ENCODE results near the gene MSX1. TPM values are rescaled to one million over a fixed set of nuclear protein-coding genes. Genes with fewer than 3 reads are reported as not detected.

MSX1 gene
- total RNA-seq, 1 experiment from 2014 or later, result 59.9 TPM

- intact Hi-C loops (cut with micrococcal nuclease), result no loop called here
- Histone ChIP-seq H3K36me3 (ENCODE audit: control insufficient read depth in 1 of 2, insufficient read depth in 2 of 2, low read length in 2 of 2) (no peaks in the 10 kb centered on the region), H3K4me1 (ENCODE audit: control insufficient read depth in 1 of 2, insufficient read depth in 2 of 2, low read length in 2 of 2) (peaks cover 0 to 11% of the 10 kb centered on the region in 2 experiments; a peak in 1 of 4 replicates), H3K4me3 (replicated peaks in 1 of 2; ENCODE audit: low read depth in 1 of 2, low read length in 2 of 2) (no peak overlapping the region), H3K9me3 (ENCODE audit: control insufficient read depth in 1 of 2, insufficient read depth in 1 of 2, low read depth in 1 of 2, low read length in 2 of 2) (no peaks in the 10 kb centered on the region), H3K27ac (ENCODE audit: low read depth, low read length) (no peak overlapping the region), H3K79me2 (ENCODE audit: insufficient read depth, low read length) (no peaks in the 10 kb centered on the region), H3K4me2 (ENCODE audit: low read length) (no peak overlapping the region), H2AFZ (ENCODE audit: low read depth, low read length, poor library complexity, severe bottlenecking) (no peak overlapping the region), H3K9me2 (ENCODE audit: insufficient read depth) (no peaks in the 10 kb centered on the region), H3K27me3 (ENCODE audit: insufficient read depth, low read length) (no peaks in the 10 kb centered on the region), H3K9ac (ENCODE audit: low read length) (no peak overlapping the region), H4K20me1 (ENCODE audit: insufficient read depth) (no peaks in the 10 kb centered on the region)
- no peak for DNase-seq (ENCODE audit: low read depth, low spot score)
- RAD21 ChIA-PET (ENCODE audit: low non-redundant PET in 1 of 2, low total read pairs in 2 of 2, uncharacterized antibody in 2 of 2, unreplicated experiment in 2 of 2), result no interaction called here
- TF ChIP-seq EZH2phosphoT487 (IDR thresholded peaks at IDR 0.05; ENCODE audit: borderline replicate concordance) (no peak), CEBPB (IDR thresholded peaks at IDR 0.05; ENCODE audit: low read depth) (0 out of 2 replicates have a peak, but pooled peaks have one; percentile 35), ZNF274 (IDR thresholded peaks at IDR 0.05; ENCODE audit: low read depth, low read length) (no peak)
- no peak for ATAC-seq
- CTCF ChIA-PET, result no interaction called here
- BruUV-seq (replicated peaks), result no TSS peak
- POLR2A ChIA-PET, result no interaction called here
Measured at GRCh38 chr4:4881432-4881831, 22.0 kb downstream of the MSX1 start.

GRCh38 chr4:4884611-4885010 is 25.1 kb downstream of the MSX1 start:
- Histone ChIP-seq H3K4me1 (ENCODE audit: control insufficient read depth in 1 of 2, insufficient read depth in 2 of 2, low read length in 2 of 2) (peaks cover 0 to 11% of the 10 kb centered on the region in 2 experiments; a peak in 1 of 4 replicates), H3K9me3 (ENCODE audit: control insufficient read depth in 1 of 2, insufficient read depth in 1 of 2, low read depth in 1 of 2, low read length in 2 of 2) (no peaks in the 10 kb centered on the region), H3K4me2 (ENCODE audit: low read length) (no peak overlapping the region), H4K20me1 (ENCODE audit: insufficient read depth) (no peaks in the 10 kb centered on the region), H3K4me3 (replicated peaks in 1 of 2; ENCODE audit: low read depth in 1 of 2, low read length in 2 of 2) (no peak overlapping the region), H3K27me3 (ENCODE audit: insufficient read depth, low read length) (peaks cover 5% of the 10 kb centered on the region; the same call in 1 of the 2 replicates), H3K27ac (ENCODE audit: low read depth, low read length) (no peak overlapping the region), H3K79me2 (ENCODE audit: insufficient read depth, low read length) (no peaks in the 10 kb centered on the region), H3K9me2 (ENCODE audit: insufficient read depth) (no peaks in the 10 kb centered on the region), H3K36me3 (ENCODE audit: control insufficient read depth in 1 of 2, insufficient read depth in 2 of 2, low read length in 2 of 2) (no peaks in the 10 kb centered on the region), H3K9ac (ENCODE audit: low read length) (no peak overlapping the region), H2AFZ (ENCODE audit: low read depth, low read length, poor library complexity, severe bottlenecking) (no peak overlapping the region)
- intact Hi-C loops (cut with micrococcal nuclease), result no loop called here
- ATAC-seq, result no peak
- ChIA-PET RAD21 (ENCODE audit: low non-redundant PET in 1 of 2, low total read pairs in 2 of 2, uncharacterized antibody in 2 of 2, unreplicated experiment in 2 of 2) (no interaction called here), CTCF (no interaction called here), POLR2A (no interaction called here)
- no peak for DNase-seq (ENCODE audit: low read depth, low spot score)
- BruUV-seq (replicated peaks), result no TSS peak
- no peak for TF ChIP-seq SIN3A (IDR thresholded peaks at IDR 0.05; ENCODE audit: low read depth)
- no peak for TF ChIP-seq CTCF (IDR thresholded peaks at IDR 0.05 in 2 of 3, conservative IDR thresholded peaks at IDR 0.05 in 1 of 3; ENCODE audit: borderline replicate concordance in 1 of 3, insufficient read depth in 1 of 3, low read depth in 2 of 3, low read length in 2 of 3)
- TF ChIP-seq REST (IDR thresholded peaks at IDR 0.05; ENCODE audit: low read depth), result no peak
- TF ChIP-seq ZBTB33 (IDR thresholded peaks at IDR 0.05; ENCODE audit: extremely low read depth, insufficient replicate concordance, low read length), result no peak
- TF ChIP-seq CEBPB (IDR thresholded peaks at IDR 0.05; ENCODE audit: low read depth), result no peak
- no peak for TF ChIP-seq CBX3 (IDR thresholded peaks at IDR 0.05; ENCODE audit: low read depth)
- TF ChIP-seq JUND (IDR thresholded peaks at IDR 0.05), result no peak
- no peak for TF ChIP-seq MAX (IDR thresholded peaks at IDR 0.05)
- no peak for TF ChIP-seq POLR2A (IDR thresholded peaks at IDR 0.05; ENCODE audit: borderline replicate concordance, extremely low read depth, insufficient read depth, insufficient read length)
- TF ChIP-seq ATF3 (IDR thresholded peaks at IDR 0.05), result no peak
- no peak for TF ChIP-seq EGR1 (IDR thresholded peaks at IDR 0.05; ENCODE audit: low read depth)
- TF ChIP-seq ZFX (IDR thresholded peaks at IDR 0.05), result no peak

All from HCT116 (cell line).